Inferior parietal cortex (tissue), 1 donor: ENCODE measurements around the gene RNF19B.

Source experiments
- DNase-seq: peaks from one replicate; pipeline ENCODE4 v3.0.0-alpha.2; 2016; ENCODE audit errors: extremely low spot score

Gene RNF19B

DNA sequence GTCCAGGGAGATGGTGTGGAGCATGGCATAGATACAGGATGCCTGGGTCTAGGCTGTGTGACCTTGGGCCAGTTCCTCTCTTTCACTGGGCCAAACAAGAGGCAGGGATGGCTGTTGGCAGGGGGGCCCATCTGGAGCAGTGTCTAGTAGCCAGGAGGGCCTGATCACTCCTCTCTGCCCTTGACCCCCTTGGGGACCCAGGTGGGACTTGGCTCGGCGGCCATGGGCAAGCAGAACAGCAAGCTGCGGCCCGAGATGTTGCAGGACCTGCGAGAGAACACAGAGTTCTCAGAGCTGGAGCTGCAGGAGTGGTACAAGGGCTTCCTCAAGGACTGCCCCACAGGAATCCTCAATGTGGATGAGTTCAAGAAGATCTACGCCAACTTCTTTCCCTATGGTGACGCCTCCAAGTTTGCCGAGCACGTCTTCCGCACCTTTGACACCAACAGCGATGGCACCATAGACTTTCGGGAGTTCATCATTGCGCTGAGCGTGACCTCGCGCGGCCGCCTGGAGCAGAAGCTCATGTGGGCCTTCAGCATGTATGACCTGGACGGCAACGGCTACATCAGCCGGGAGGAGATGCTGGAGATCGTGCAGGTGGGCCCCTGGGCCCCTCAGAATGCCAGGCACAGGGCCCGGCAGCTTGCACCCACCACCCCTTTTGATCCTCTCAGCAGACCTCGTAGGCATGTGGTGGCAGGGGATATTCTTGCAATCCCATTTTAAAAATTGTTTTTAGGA is 75.8 kb downstream of the RNF19B start:
- DNase-seq: no peak

DNA sequence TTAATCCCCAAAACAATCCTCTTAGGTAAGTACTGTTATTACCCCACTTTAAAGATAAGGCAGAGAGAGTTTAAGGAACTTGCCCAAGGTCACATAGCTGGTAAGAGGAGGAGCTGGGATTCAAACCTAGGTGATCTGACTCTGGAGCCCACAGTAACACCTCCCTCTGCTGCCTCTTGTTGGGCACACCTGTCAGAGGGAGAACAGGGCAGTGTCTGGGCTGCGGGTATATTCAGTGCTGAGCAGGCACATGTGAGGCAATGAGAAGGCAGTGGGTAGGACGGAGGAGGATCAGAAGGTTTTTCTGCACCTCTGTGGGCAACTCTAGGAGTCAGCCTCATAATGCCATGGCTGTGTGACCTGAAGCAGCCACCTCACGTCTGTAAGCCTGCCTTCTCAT is 76.5 kb downstream of the RNF19B start:
- no peak for DNase-seq

DNA sequence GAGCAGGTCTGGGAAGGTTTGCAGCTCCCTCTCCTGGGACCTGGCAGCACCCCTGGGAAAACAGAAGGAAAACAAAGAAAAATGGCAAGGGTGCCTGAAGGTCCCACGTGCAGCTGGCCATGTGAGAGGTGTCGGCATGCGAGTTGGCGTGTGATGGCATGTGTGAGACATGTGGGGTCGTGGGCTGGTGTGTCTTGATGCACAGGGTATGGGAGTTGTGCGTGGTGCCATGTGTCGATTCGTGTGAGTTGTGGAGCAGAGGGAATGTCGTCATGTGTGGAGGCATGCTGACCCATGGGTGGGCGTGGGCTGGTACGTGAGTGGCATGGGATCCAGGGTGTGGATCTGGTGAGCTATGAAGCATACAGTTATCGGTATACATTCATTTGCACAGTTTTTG is 77.0 kb downstream of the RNF19B start:
- DNase-seq: no peak

DNA sequence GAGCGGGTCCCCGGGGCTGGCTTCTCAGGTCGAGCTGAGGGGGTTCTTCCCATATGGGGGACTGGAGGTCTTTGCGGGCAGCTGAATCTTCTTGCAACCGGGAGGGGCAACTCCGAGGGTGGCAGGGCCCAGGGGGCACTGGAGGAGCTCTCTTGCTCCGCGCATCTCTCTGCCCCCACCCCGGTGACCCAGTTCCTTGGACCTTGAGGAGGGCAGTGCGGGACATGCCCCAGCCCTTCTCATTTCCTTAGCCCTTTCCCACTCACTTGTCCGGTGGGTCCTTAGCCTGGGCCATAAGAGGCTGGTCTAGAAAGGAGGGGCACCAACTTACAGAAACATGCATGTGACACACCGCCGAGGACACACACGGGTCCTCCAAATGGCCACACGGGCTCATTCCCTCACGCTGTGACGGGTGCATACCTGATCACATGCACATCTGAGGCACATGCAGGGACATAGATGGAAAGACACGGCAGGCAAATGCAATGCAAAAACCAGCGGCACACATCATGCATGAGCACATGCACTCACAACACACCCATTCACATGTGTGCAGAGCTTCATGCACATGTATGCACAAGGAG is 77.7 kb downstream of the RNF19B start:
- no peak for DNase-seq
